ENCODE measurements around the gene POLR3G. TPM values are rescaled to one million over a fixed set of nuclear protein-coding genes. Genes with fewer than 3 reads are reported as not detected.
A peak's percentile ranks its signal among the peaks of the same experiment; 100 is the strongest.

The POLR3G gene
- total and polyA plus RNA-seq, 2 of the 13 experiments (the other 11 are each of a cell fraction or from before 2014, with no cell fraction given): 1.2 to 7.3 TPM

DNA sequence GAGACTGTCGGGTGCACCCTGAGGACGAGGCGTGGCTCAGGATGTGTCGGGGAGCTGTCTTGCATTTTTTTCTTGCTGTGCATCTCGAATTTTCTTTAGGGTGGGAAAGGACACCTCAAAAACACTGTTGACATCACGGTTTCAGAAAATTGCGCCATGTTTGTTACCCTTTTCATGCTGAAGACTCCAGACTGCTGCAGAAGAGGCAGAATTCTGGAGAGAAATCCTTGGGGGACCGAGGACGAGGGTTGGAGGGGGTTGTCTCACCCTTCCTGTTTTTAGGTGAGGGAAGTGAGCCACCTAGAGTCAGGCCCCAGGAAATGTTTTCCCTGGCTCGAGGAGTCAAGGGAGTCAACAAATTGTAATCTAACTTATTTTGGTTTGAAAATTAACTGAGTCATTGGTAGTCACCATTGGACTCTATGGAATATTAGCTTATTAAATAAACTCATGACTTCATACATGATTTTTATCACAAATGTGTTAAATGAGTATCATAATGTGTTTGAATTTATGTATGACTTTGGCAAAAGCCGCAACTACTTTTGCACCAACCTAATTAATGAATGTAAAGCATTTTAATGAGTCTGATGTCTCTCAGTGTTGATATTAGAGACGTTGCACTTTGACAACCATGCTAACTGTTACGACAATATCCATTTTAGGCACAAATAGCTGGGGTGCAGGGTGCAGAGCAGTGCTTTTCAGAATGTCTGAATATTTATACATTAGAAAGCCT lies 55.4 kb downstream of the POLR3G start:
- intact Hi-C loops (cut with micrococcal nuclease; ENCODE audit: unreplicated experiment) (loop anchor here (1.0 kb wide), 3 partner anchors 56 to 121 kb away; partner anchors contain the start of genes CETN3, MBLAC2 and POLR3G), in situ Hi-C loops (cut with HindIII; ENCODE audit: extremely low pct_ligation_motif_present, low pct_unique_long_range_greater_than_20kb) (loop anchor here (10.0 kb wide), 1 partner anchor 95 kb away; no protein-coding TSS in a partner anchor)
- Histone ChIP-seq H3K4me2 (ENCODE audit: low read depth, low read length) (peak overlapping the region; percentile 79), H2AFZ (ENCODE audit: low read length) (peak overlapping the region; percentile 86), H3K36me3 (replicated peaks in 1 of 2; ENCODE audit: control insufficient read depth in 1 of 2, insufficient read depth in 2 of 2, low read length in 2 of 2) (no peaks in the 10 kb centered on the region), H3K9ac (ENCODE audit: insufficient read depth, low read depth, low read length) (peak overlapping the region; percentile 73), H3K27ac (ENCODE audit: extremely low read length, insufficient read depth, low read length) (peak overlapping the region; percentile 52), H3K4me3 (replicated peaks in 1 of 3; ENCODE audit: insufficient read depth in 1 of 3, low read depth in 2 of 3, low read length in 3 of 3) (peak overlapping the region; percentile 84 to 99 (median 97)), H4K20me1 (ENCODE audit: insufficient read depth, low read length) (no peaks in the 10 kb centered on the region; the same call in 1 of the 2 replicates), H3K9me3 (ENCODE audit: low read length) (no peaks in the 10 kb centered on the region), H3K27me3 (ENCODE audit: control insufficient read depth in 1 of 2, insufficient read depth in 2 of 2, low read length in 2 of 2) (peaks cover 0 to 4% of the 10 kb centered on the region in 2 experiments; a peak in 1 of 5 replicates), H3K4me1 (ENCODE audit: insufficient read depth, low read length) (peaks cover 30% of the 10 kb centered on the region), H3K79me2 (ENCODE audit: insufficient read depth, low read length) (peaks cover 34% of the 10 kb centered on the region)
- ChIA-PET CTCF (ENCODE audit: low intra/inter-chr PET ratio, low total read pairs) (interaction anchor here (1.2 to 3.1 kb wide), 2 partner anchors 89 to 144 kb away, joined by 3 to 35 read pairs; no protein-coding TSS in a partner anchor), POLR2A (interaction anchor here (1.0 kb wide), 1 partner anchor 120 kb away, joined by 4 read pairs; the partner anchor contains the start of gene CETN3)
- ATAC-seq (peak; percentile 77), DNase-seq (ENCODE audit: low spot score) (peak; percentile 67), FAIRE-seq (peak; percentile 23)
- WGBS (ENCODE audit: low lambda C conversion rate): 8% methylated on average over 13 of the region's 13 CpGs
- BruUV-seq (replicated peaks): TSS peak; percentile 91
- TF ChIP-seq, protein P1, sequence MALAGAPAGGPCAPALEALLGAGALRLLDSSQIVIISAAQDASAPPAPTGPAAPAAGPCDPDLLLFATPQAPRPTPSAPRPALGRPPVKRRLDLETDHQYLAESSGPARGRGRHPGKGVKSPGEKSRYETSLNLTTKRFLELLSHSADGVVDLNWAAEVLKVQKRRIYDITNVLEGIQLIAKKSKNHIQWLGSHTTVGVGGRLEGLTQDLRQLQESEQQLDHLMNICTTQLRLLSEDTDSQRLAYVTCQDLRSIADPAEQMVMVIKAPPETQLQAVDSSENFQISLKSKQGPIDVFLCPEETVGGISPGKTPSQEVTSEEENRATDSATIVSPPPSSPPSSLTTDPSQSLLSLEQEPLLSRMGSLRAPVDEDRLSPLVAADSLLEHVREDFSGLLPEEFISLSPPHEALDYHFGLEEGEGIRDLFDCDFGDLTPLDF (CRISPR knock-in tag; IDR thresholded peaks at IDR 0.05): 0 out of 2 replicates have a peak, but pooled peaks have one; percentile 34
- TF ChIP-seq ZSCAN31 (CRISPR knock-in tag; IDR thresholded peaks at IDR 0.05; ENCODE audit: low read depth): 0 out of 2 replicates have a peak, but pooled peaks have one; percentile 47
- TF ChIP-seq SP2 (CRISPR knock-in tag; IDR thresholded peaks at IDR 0.05): no peak
- TF ChIP-seq, protein P2, sequence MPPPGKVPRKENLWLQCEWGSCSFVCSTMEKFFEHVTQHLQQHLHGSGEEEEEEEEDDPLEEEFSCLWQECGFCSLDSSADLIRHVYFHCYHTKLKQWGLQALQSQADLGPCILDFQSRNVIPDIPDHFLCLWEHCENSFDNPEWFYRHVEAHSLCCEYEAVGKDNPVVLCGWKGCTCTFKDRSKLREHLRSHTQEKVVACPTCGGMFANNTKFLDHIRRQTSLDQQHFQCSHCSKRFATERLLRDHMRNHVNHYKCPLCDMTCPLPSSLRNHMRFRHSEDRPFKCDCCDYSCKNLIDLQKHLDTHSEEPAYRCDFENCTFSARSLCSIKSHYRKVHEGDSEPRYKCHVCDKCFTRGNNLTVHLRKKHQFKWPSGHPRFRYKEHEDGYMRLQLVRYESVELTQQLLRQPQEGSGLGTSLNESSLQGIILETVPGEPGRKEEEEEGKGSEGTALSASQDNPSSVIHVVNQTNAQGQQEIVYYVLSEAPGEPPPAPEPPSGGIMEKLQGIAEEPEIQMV (CRISPR knock-in tag; IDR thresholded peaks at IDR 0.05; ENCODE audit: low read depth): no peak
- TF ChIP-seq U2AF1 (optimal IDR thresholded peaks at IDR 0.05; ENCODE audit: low read depth, low read length): peak; percentile 4
- no peak for TF ChIP-seq EEA1 (CRISPR knock-in tag; IDR thresholded peaks at IDR 0.05; ENCODE audit: borderline replicate concordance)
- TF ChIP-seq, protein P3, sequence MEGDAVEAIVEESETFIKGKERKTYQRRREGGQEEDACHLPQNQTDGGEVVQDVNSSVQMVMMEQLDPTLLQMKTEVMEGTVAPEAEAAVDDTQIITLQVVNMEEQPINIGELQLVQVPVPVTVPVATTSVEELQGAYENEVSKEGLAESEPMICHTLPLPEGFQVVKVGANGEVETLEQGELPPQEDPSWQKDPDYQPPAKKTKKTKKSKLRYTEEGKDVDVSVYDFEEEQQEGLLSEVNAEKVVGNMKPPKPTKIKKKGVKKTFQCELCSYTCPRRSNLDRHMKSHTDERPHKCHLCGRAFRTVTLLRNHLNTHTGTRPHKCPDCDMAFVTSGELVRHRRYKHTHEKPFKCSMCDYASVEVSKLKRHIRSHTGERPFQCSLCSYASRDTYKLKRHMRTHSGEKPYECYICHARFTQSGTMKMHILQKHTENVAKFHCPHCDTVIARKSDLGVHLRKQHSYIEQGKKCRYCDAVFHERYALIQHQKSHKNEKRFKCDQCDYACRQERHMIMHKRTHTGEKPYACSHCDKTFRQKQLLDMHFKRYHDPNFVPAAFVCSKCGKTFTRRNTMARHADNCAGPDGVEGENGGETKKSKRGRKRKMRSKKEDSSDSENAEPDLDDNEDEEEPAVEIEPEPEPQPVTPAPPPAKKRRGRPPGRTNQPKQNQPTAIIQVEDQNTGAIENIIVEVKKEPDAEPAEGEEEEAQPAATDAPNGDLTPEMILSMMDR (CRISPR knock-in tag; IDR thresholded peaks at IDR 0.05): peak; percentile 83
- TF ChIP-seq RFX5 (IDR thresholded peaks at IDR 0.05; ENCODE audit: low read depth, low read length): no peak
- no peak for TF ChIP-seq PCBP2 (optimal IDR thresholded peaks at IDR 0.05; ENCODE audit: low read depth, low read length, poor library complexity, severe bottlenecking)
- 0 out of 2 replicates have a peak, but pooled peaks have one; percentile 20 for TF ChIP-seq ZNF224 (CRISPR knock-in tag; IDR thresholded peaks at IDR 0.05)
- no peak for TF ChIP-seq LCORL (IDR thresholded peaks at IDR 0.05)
- no peak for TF ChIP-seq LCORL (CRISPR knock-in tag; IDR thresholded peaks at IDR 0.05)
- no peak for TF ChIP-seq REXO4 (CRISPR knock-in tag; IDR thresholded peaks at IDR 0.05; ENCODE audit: borderline replicate concordance)
- TF ChIP-seq ZNF607 (CRISPR knock-in tag; IDR thresholded peaks at IDR 0.05; ENCODE audit: borderline replicate concordance): 0 out of 2 replicates have a peak, but pooled peaks have one; percentile 24
- no peak for TF ChIP-seq CENPT (CRISPR knock-in tag; IDR thresholded peaks at IDR 0.05; ENCODE audit: low read depth)
- TF ChIP-seq BHLHE40 (IDR thresholded peaks at IDR 0.05; ENCODE audit: low read length): no peak
- TF ChIP-seq PAX8 (CRISPR knock-in tag; IDR thresholded peaks at IDR 0.05; ENCODE audit: borderline replicate concordance): no peak
- TF ChIP-seq, protein P4, sequence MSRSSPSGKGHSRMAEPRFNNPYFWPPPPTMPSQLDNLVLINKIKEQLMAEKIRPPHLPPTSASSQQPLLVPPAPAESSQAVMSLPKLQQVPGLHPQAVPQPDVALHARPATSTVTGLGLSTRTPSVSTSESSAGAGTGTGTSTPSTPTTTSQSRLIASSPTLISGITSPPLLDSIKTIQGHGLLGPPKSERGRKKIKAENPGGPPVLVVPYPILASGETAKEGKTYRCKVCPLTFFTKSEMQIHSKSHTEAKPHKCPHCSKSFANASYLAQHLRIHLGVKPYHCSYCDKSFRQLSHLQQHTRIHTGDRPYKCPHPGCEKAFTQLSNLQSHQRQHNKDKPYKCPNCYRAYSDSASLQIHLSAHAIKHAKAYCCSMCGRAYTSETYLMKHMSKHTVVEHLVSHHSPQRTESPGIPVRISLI (CRISPR knock-in tag; IDR thresholded peaks at IDR 0.05; ENCODE audit: borderline replicate concordance): peak; percentile 49; the same call in 1 of the 2 replicates

Data from HepG2 (cell line).